SK-N-MC (cell line): ENCODE measurements around the gene KPNA2.
"Not testable (repeated sequence)": the region's sequence is repeated elsewhere in the genome, so short reads cannot be mapped to it uniquely, and the experiment has no call there.

Experiments used
- DNase-seq: peaks from one replicate; pipeline ENCODE4 v3.0.0-alpha.2; 2011; ENCODE audit warnings: low read depth, low spot score
- H3K27ac ChIP-seq: fragments of 200-600 bp; sonication (generic); 2 replicates; pipeline ENCODE4 v1.5.1; 2016; ENCODE audit warnings: mixed run types
- H3K36me3 ChIP-seq: fragments of 200-600 bp; sonication (generic); 2 replicates; pipeline ENCODE4 v1.6.1; 2017; ENCODE audit warnings: antibody characterized with exemption, low read length, mixed read lengths; ENCODE audit not compliant: insufficient read depth
- H3K4me3 ChIP-seq: fragments of 200-600 bp; sonication (generic); 2 replicates; pipeline ENCODE4 v1.5.1; 2016
- H3K9ac ChIP-seq: fragments of 200-600 bp; sonication (generic); 2 replicates; pipeline ENCODE4 v1.8.0; 2017; ENCODE audit warnings: mixed run types, mixed read lengths; ENCODE audit not compliant: insufficient read length
- H3K9me3 ChIP-seq: fragments of 200-600 bp; sonication (generic); 2 replicates; pipeline ENCODE4 v1.6.1; 2017; ENCODE audit warnings: low read depth, mild to moderate bottlenecking, antibody characterized with exemption, low read length, moderate library complexity, mixed read lengths
- EZH2 ChIP-seq: fragments of 200-600 bp; sonication (generic); IDR thresholded peaks from one replicate; pipeline ENCODE4 v1.6.1; 2017; ENCODE audit warnings: antibody characterized with exemption
- FOXP2 ChIP-seq: optimal IDR thresholded peaks from 2 replicates; pipeline ENCODE3; 2011; ENCODE audit warnings: mild to moderate bottlenecking, moderate library complexity; ENCODE audit not compliant: insufficient read depth; ENCODE audit errors: extremely low read length, control extremely low read depth
- POLR2AphosphoS5 ChIP-seq: IDR thresholded peaks from 2 replicates; pipeline ENCODE4 v1.6.1; 2012; ENCODE audit warnings: mild to moderate bottlenecking, low read depth, low read length, borderline replicate concordance

KPNA2 gene

DNA sequence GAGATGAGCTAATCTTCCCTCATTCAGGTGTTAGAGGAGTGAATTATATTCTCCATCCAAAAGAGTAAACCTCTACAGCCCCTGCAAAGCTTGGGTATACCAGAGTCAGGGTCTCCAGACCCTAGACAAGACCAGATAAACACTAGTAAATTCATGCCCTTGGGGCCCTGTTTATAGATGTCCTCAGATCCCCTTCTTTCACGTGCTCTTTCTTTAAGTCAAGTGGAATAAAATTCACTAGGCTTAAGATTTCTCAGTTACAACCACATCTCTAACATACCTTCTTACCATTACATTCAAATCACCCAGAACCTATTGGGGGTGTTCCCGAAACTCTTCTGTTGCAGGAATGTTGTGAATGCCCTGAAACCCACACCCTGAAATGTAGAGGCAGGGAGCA lies 37.1 kb upstream of the KPNA2 start:
- Histone ChIP-seq H3K9me3 (no peaks in the 10 kb centered on the region), H3K9ac (no peak overlapping the region), H3K36me3 (no peaks in the 10 kb centered on the region), H3K27ac (no peak overlapping the region), H3K4me3 (no peak overlapping the region)
- TF ChIP-seq EZH2 (no peak), FOXP2 (no peak), POLR2AphosphoS5 (no peak)
- no peak for DNase-seq

- no peaks in the 10 kb centered on the region for H3K9me3 ChIP-seq
- no peak overlapping the region for H3K9ac ChIP-seq
- H3K36me3 ChIP-seq = no peaks in the 10 kb centered on the region
- H3K27ac ChIP-seq = no peak overlapping the region
- TF ChIP-seq POLR2AphosphoS5 = no peak
- TF ChIP-seq EZH2 = no peak
- no peak for TF ChIP-seq FOXP2
- DNase-seq = no peak
- no peak overlapping the region for H3K4me3 ChIP-seq
These were observed 36.1 kb upstream of the KPNA2 start for GRCh38 chr17:67999291-67999911.

DNA sequence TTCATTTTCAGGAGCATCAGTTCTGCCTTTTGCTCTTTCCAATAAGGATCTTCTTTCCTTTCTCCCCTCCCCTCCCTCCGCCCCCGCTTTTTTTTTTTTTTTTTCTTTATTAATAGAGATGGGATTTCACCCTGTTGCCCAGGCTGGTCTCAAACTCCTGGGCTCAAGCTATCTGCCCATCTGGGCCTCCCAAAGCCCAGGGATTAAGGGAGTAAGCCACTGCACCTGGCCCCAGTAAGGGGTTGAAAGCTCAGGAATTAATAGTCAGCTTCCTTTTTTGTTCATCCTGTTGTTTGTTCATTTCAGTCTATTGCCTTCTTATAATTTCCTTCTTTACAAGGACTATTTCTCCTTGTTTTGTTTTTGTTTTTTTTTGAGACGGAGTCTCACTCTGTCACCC lies 31.3 kb upstream of the KPNA2 start:
- no peak for DNase-seq

DNA sequence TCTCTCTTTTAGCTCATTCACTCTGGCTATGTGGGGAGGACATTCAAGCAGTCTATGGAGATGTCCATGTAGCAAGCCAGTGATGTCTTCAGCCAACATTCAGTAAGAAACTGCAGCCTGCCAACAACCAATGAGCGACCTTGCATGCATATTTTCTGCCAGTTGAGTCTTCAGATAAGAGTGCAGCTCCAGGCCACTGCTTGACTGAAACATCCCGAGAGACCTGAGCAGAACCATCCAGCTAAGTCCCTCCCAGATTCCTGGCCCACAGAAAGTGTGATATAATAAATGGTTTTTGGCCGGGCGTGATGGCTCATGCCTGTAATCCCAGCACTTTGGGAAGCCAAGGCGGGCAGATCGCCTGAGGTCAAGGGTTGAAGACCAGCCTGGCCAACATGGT lies 28.7 kb upstream of the KPNA2 start:
- H3K4me3 ChIP-seq = no peak overlapping the region
- no peak for DNase-seq
- no peaks in the 10 kb centered on the region for H3K36me3 ChIP-seq
- H3K27ac ChIP-seq = no peak overlapping the region
- TF ChIP-seq EZH2 (no peak), FOXP2 (no peak), POLR2AphosphoS5 (no peak)
- no peak overlapping the region for H3K9ac ChIP-seq
- no peaks in the 10 kb centered on the region for H3K9me3 ChIP-seq

More for the DNA sequence above, 31.3 kb upstream of the KPNA2 start:
- Histone ChIP-seq H3K9ac (no peak overlapping the region), H3K27ac (no peak overlapping the region), H3K9me3 (no peaks in the 10 kb centered on the region), H3K4me3 (no peak overlapping the region), H3K36me3 (no peaks in the 10 kb centered on the region)
- no peak for TF ChIP-seq FOXP2
- TF ChIP-seq POLR2AphosphoS5 = no peak
- no peak for TF ChIP-seq EZH2

DNA sequence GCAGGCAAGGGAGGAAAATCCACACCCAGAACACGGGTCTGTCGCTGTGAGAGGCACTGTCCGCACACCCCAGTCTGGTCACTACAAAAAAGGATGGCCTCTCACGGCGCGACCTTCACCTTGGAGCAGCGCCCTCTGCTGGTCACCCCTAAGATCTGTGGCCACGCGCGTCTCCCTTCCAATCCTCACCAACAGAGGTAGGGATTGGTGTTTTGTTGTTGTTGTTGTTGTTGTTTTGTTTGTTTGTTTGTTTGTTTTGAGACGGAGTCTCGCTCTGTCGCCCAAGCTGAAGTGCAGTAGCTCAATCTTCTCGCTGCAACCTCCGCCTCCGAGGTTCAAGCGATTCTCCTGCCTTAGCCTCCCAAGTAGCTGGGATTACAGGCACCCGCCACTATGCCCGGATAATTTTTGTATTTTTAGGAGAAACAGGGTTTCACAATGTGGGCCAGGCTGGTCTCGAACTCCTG lies 24.3 kb upstream of the KPNA2 start:
- Histone ChIP-seq H3K27ac (no peak overlapping the region), H3K9ac (no peak overlapping the region), H3K4me3 (no peak overlapping the region), H3K36me3 (no peaks in the 10 kb centered on the region), H3K9me3 (no peaks in the 10 kb centered on the region)
- no peak for TF ChIP-seq EZH2
- TF ChIP-seq POLR2AphosphoS5 = no peak
- no peak for TF ChIP-seq FOXP2
- no peak for DNase-seq

GRCh38 chr17:68013385-68013784 lies 22.1 kb upstream of the KPNA2 start:
- Histone ChIP-seq H3K9ac (no peak overlapping the region), H3K9me3 (no peaks in the 10 kb centered on the region), H3K4me3 (no peak overlapping the region), H3K27ac (no peak overlapping the region), H3K36me3 (no peaks in the 10 kb centered on the region)
- no peak for DNase-seq
- TF ChIP-seq FOXP2 = no peak
- no peak for TF ChIP-seq POLR2AphosphoS5
- TF ChIP-seq EZH2 = no peak

DNA sequence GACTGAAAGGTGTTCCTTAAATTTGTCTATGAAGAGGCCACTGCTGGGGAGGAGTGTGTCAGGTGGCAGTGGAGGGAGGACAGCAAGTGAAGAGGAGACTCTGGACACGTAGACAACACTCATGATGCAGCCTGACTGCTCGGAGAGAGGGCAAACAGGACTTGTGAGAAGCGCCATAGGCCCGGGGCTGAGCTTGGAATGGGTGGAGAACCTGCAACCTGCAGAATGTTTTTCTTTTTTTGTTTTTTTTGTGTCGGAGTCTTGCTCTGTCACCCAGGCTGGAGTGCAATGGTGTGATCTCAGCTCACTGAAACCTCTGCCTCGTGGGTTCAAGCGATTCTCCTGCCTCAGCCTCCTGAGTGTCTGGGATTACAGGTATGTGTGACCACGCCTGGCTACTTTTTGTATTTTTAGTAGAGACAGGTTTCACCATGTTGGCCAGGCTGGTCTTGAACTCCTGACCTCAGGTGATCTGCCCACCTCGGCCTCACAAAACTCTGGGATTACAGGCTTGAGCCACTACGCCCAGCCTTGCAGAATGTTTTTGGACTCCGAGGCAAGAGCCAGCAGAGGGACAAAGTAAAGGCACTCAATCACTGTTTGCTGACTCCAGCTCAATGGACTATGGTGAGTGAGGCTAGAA lies 20.3 kb upstream of the KPNA2 start:
- H3K9ac ChIP-seq = no peak overlapping the region
- no peaks in the 10 kb centered on the region for H3K9me3 ChIP-seq
- H3K36me3 ChIP-seq = no peaks in the 10 kb centered on the region
- H3K4me3 ChIP-seq = no peak overlapping the region
- DNase-seq = no peak
- H3K27ac ChIP-seq = no peak overlapping the region
- TF ChIP-seq EZH2 (no peak), POLR2AphosphoS5 (no peak), FOXP2 (no peak)

GRCh38 chr17:68016838-68017237 lies 18.7 kb upstream of the KPNA2 start:
- TF ChIP-seq EZH2 = no peak
- TF ChIP-seq POLR2AphosphoS5 = no peak
- TF ChIP-seq FOXP2 = no peak
- no peak overlapping the region for H3K4me3 ChIP-seq

GRCh38 chr17:68018493-68018892 lies 17.0 kb upstream of the KPNA2 start:
- H3K9me3 ChIP-seq, H3K4me3 ChIP-seq, H3K36me3 ChIP-seq, DNase-seq, H3K27ac ChIP-seq, H3K9ac ChIP-seq: not testable (repeated sequence)

More at GRCh38 chr17:68016838-68017237, 18.7 kb upstream of the KPNA2 start:
- Histone ChIP-seq H3K9me3 (no peaks in the 10 kb centered on the region), H3K36me3 (no peaks in the 10 kb centered on the region), H3K9ac (no peak overlapping the region), H3K27ac (no peak overlapping the region)
- DNase-seq = no peak
